GM23338 (cell line): ENCODE data around the gene ELFN2.

ENCODE experiments used
- CREB1 ChIP-seq: fragments of 250-450 bp; sonication (Bioruptor Pico); IDR thresholded peaks from 2 replicates; pipeline ENCODE4 v1.5.0; 2020; ENCODE audit warnings: low read depth, mild to moderate bottlenecking, moderate library complexity
- ETS1 ChIP-seq: IDR thresholded peaks from 2 replicates; pipeline ENCODE4 v1.6.1; 2016; ENCODE audit warnings: antibody characterized with exemption
- EZH2 ChIP-seq: fragments of 200-600 bp; sonication (generic); IDR thresholded peaks from one replicate; pipeline ENCODE4 v1.8.0; 2017; ENCODE audit warnings: antibody characterized with exemption, mild to moderate bottlenecking, low read depth; ENCODE audit not compliant: unreplicated experiment
- EZH2phosphoT487 ChIP-seq: fragments of 200-600 bp; sonication (generic); IDR thresholded peaks from one replicate; pipeline ENCODE4 v1.8.1; 2018; ENCODE audit warnings: antibody characterized with exemption; ENCODE audit not compliant: unreplicated experiment
- JUNB ChIP-seq: IDR thresholded peaks from one replicate; pipeline ENCODE4 v1.6.1; 2016; ENCODE audit warnings: antibody characterized with exemption; ENCODE audit not compliant: unreplicated experiment
- NANOG ChIP-seq: IDR thresholded peaks from 2 replicates; pipeline ENCODE4 v1.6.1; 2016; ENCODE audit warnings: antibody characterized with exemption, borderline replicate concordance
- POLR2AphosphoS5 ChIP-seq: IDR thresholded peaks from 2 replicates; pipeline ENCODE4 v1.6.1; 2016; ENCODE audit warnings: antibody characterized with exemption, low read depth
- TF ChIP-seq, protein P1 (sequence below), 2 experiments: fragments of 200-600 bp in 1 of 2; sonication (generic) in 1 of 2; conservative IDR thresholded peaks; 2 replicates each; pipeline versions ENCODE4 v1.5.1 to v1.6.1; 2016 to 2017; ENCODE audit warnings: antibody characterized with exemption in 2 of 2, low read depth in 2 of 2, mild to moderate bottlenecking in 2 of 2, moderate library complexity in 1 of 2
- TF ChIP-seq, protein P2 (sequence below): IDR thresholded peaks from one replicate; pipeline ENCODE4 v1.6.1; 2018; ENCODE audit warnings: antibody characterized with exemption; ENCODE audit not compliant: unreplicated experiment

DNA sequence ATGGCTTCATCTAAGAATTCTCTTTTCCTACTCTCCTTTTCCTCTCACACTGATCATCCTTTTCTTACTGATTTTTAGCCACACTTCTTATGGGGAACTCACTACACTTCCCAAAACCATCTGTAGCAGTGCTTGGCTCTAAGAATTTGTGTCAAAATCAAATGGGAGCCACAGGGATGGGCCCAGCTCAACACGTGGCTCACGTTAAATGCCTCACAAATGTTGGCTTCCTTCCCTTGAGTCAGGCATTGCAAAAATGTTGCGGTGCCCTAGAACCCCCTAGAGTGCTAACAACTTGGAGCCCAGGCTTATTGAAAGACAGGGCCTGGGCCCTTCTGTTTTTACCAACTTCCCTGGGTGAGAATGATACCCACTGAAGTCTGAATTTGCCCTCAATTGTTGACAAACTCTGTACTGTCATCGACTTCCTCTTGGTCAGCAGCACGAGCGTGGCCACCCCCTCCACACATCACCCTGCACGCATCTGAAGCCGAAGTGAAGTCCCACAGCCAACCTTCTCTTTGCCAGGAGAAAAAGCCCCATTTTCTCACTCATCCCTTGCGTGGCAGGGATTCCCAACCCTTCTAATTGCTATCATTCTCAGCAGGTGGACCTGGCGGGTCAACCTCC lies 69.7 kb downstream of the ELFN2 start:
- TF ChIP-seq, protein P1, sequence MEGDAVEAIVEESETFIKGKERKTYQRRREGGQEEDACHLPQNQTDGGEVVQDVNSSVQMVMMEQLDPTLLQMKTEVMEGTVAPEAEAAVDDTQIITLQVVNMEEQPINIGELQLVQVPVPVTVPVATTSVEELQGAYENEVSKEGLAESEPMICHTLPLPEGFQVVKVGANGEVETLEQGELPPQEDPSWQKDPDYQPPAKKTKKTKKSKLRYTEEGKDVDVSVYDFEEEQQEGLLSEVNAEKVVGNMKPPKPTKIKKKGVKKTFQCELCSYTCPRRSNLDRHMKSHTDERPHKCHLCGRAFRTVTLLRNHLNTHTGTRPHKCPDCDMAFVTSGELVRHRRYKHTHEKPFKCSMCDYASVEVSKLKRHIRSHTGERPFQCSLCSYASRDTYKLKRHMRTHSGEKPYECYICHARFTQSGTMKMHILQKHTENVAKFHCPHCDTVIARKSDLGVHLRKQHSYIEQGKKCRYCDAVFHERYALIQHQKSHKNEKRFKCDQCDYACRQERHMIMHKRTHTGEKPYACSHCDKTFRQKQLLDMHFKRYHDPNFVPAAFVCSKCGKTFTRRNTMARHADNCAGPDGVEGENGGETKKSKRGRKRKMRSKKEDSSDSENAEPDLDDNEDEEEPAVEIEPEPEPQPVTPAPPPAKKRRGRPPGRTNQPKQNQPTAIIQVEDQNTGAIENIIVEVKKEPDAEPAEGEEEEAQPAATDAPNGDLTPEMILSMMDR (conservative IDR thresholded peaks at IDR 0.05; ENCODE audit: low read depth in 2 of 2): no peak
- no peak for TF ChIP-seq POLR2AphosphoS5
- no peak for TF ChIP-seq NANOG
- no peak for TF ChIP-seq EZH2phosphoT487
- no peak for TF ChIP-seq EZH2
- TF ChIP-seq, protein P2, sequence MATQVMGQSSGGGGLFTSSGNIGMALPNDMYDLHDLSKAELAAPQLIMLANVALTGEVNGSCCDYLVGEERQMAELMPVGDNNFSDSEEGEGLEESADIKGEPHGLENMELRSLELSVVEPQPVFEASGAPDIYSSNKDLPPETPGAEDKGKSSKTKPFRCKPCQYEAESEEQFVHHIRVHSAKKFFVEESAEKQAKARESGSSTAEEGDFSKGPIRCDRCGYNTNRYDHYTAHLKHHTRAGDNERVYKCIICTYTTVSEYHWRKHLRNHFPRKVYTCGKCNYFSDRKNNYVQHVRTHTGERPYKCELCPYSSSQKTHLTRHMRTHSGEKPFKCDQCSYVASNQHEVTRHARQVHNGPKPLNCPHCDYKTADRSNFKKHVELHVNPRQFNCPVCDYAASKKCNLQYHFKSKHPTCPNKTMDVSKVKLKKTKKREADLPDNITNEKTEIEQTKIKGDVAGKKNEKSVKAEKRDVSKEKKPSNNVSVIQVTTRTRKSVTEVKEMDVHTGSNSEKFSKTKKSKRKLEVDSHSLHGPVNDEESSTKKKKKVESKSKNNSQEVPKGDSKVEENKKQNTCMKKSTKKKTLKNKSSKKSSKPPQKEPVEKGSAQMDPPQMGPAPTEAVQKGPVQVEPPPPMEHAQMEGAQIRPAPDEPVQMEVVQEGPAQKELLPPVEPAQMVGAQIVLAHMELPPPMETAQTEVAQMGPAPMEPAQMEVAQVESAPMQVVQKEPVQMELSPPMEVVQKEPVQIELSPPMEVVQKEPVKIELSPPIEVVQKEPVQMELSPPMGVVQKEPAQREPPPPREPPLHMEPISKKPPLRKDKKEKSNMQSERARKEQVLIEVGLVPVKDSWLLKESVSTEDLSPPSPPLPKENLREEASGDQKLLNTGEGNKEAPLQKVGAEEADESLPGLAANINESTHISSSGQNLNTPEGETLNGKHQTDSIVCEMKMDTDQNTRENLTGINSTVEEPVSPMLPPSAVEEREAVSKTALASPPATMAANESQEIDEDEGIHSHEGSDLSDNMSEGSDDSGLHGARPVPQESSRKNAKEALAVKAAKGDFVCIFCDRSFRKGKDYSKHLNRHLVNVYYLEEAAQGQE: no peak
- TF ChIP-seq JUNB: no peak
- no peak for TF ChIP-seq CREB1 (CRISPR knock-in tag)
- TF ChIP-seq ETS1: no peak
